K562 (cell line): ENCODE results near the gene SLC49A4. TPM values are rescaled to one million over a fixed set of nuclear protein-coding genes. Genes with fewer than 3 reads are reported as not detected.

Experiments
- ATAC-seq: fragments of 200-7000 bp; cut with Tn5 transposase; 3 replicates; pipeline ENCODE4 v1.9.1; 2020; ENCODE audit warnings: moderate library complexity
- BruUV-seq: library from RNA; stranded (reverse); fragments of 400-500 nt; replicated peaks from 2 replicates; lab custom pipeline; 2021; lab: Mats Ljungman, UMichigan
- CTCF ChIA-PET: fragments of 300-600 bp; formaldehyde crosslinking; extraction: SDS; loops from one replicate; lab custom pipeline; 2021; ENCODE audit warnings: low intra/inter-chr PET ratio; lab: Yijun Ruan, JAX
- POLR2A ChIA-PET: fragments of 300-600, 350-650 bp; sonication (Branson Sonifier 250); formaldehyde crosslinking; extraction: SDS; loops from one replicate; lab custom pipeline; 2021; ENCODE audit warnings: antibody characterized with exemption, inconsistent platforms; lab: Yijun Ruan, JAX
- DNase-seq, 4 experiments: peaks; one replicate each; pipeline versions ENCODE4 v3.0.0 to v3.0.0-alpha.2; 2011 to 2018; ENCODE audit warnings: low spot score in 3 of 4, mixed read lengths in 3 of 4; ENCODE audit errors: extremely low read depth in 1 of 4
- FAIRE-seq: peaks from 2 replicates; lab custom pipeline; 2011; peaks lifted over from hg19 to GRCh38; lab: Jason Lieb, UNC
- H2AFZ ChIP-seq: 2 replicates; pipeline ENCODE4 v1.6.0; 2011; ENCODE audit warnings: low read depth, low read length, control low read depth, inconsistent platforms
- H3K27ac ChIP-seq: fragments of 200-600 bp; 3 replicates; pipeline ENCODE4 v1.8.0; 2011; ENCODE audit warnings: low read depth, mild to moderate bottlenecking, control low read depth, inconsistent platforms, low read length, moderate library complexity, mixed read lengths; ENCODE audit errors: extremely low read depth
- H3K27me3 ChIP-seq, 2 experiments: fragments of 300-600 bp in 1 of 2; 2 replicates in 1 of 2; 3 replicates in 1 of 2; pipeline versions ENCODE4 v1.6.0 to v1.8.0; 2011; ENCODE audit warnings: inconsistent platforms in 2 of 2, low read length in 2 of 2, mild to moderate bottlenecking in 1 of 2, mixed read lengths in 1 of 2, moderate library complexity in 1 of 2; ENCODE audit not compliant: control insufficient read depth in 2 of 2, insufficient read depth in 2 of 2
- H3K36me3 ChIP-seq: fragments of 300-600 bp; 3 replicates; pipeline ENCODE4 v1.8.0; 2011; ENCODE audit warnings: mild to moderate bottlenecking, low read length, inconsistent platforms; ENCODE audit not compliant: control insufficient read depth, insufficient read depth
- H3K4me1 ChIP-seq, 2 experiments: fragments of 200-600 bp in 1 of 2; replicated peaks in 1 of 2; 2 replicates in 1 of 2; 3 replicates in 1 of 2; pipeline versions ENCODE4 v1.5.1 to v1.8.0; 2011; ENCODE audit warnings: inconsistent platforms in 2 of 2, low read length in 2 of 2, mild to moderate bottlenecking in 1 of 2, mixed read lengths in 1 of 2, moderate library complexity in 1 of 2; ENCODE audit not compliant: control insufficient read depth in 2 of 2, insufficient read depth in 2 of 2
- H3K4me2 ChIP-seq: 2 replicates; pipeline ENCODE4 v1.6.1; 2011; ENCODE audit warnings: low read length, control low read depth, inconsistent platforms, mixed read lengths; ENCODE audit not compliant: insufficient read depth
- H3K4me3 ChIP-seq: fragments of 200-600 bp; sonication (generic), shearing (Covaris generic); 2 replicates; pipeline ENCODE4 v1.5.1; 2016; ENCODE audit warnings: control low read depth, inconsistent platforms
- H3K79me2 ChIP-seq: fragments of 200-600 bp; 3 replicates; pipeline ENCODE4 v1.8.0; 2011; ENCODE audit warnings: low read length, inconsistent platforms; ENCODE audit not compliant: control insufficient read depth, insufficient read depth
- H3K9ac ChIP-seq, 2 experiments: 2 replicates each; pipeline versions ENCODE4 v1.6.0 to v1.6.1; 2011; ENCODE audit warnings: low read depth in 2 of 2, low read length in 2 of 2, control low read depth in 1 of 2, inconsistent platforms in 1 of 2, mild to moderate bottlenecking in 1 of 2, mixed read lengths in 1 of 2; ENCODE audit not compliant: insufficient read depth in 1 of 2
- H3K9me1 ChIP-seq: one replicate; pipeline ENCODE4 v1.6.0; 2011; ENCODE audit warnings: inconsistent platforms, mild to moderate bottlenecking, low read length, moderate library complexity; ENCODE audit not compliant: control insufficient read depth, insufficient read depth
- H3K9me3 ChIP-seq: replicated peaks from 2 replicates; pipeline ENCODE4 v1.5.1; 2011; ENCODE audit warnings: low read depth, low read length, inconsistent platforms; ENCODE audit not compliant: control insufficient read depth, insufficient read depth
- H4K20me1 ChIP-seq: replicated peaks from 2 replicates; pipeline ENCODE4 v1.6.1; 2011; ENCODE audit warnings: low read length, inconsistent platforms, mixed read lengths; ENCODE audit not compliant: control insufficient read depth, insufficient read depth
- MTF1 ChIP-seq: fragments of 250-450 bp; sonication (Bioruptor Pico); IDR thresholded peaks from 2 replicates; pipeline ENCODE4 v1.9.0; 2021; ENCODE audit warnings: moderate library complexity, mild to moderate bottlenecking, inconsistent platforms, borderline replicate concordance
- SNIP1 ChIP-seq: fragments of 450-650 bp; IDR thresholded peaks from 2 replicates; pipeline ENCODE4 v1.7.1; 2017; ENCODE audit warnings: low read depth, mild to moderate bottlenecking
- XRCC3 ChIP-seq: fragments of 450-650 bp; IDR thresholded peaks from 2 replicates; pipeline ENCODE4 v1.6.1; 2017; ENCODE audit warnings: mild to moderate bottlenecking, moderate library complexity
- ZNF212 ChIP-seq: fragments of 450-650 bp; formaldehyde crosslinking; IDR thresholded peaks from 2 replicates; pipeline ENCODE4 v1.4.0; 2020; ENCODE audit warnings: mild to moderate bottlenecking
- WGBS: fragments of 100-300 bp; shearing (Covaris generic); methylation state at CpG from one replicate; pipeline ENCODE4 v1.1.6; 2016; ENCODE audit warnings: low coverage, mixed read lengths; ENCODE audit not compliant: insufficient coverage; ENCODE audit errors: missing lambda C conversion rate; 5-methylcytosine and 5-hydroxymethylcytosine counted together
- in situ Hi-C: fragments of 300-500 bp; cut with MboI; formaldehyde crosslinking; loops from 4 replicates; pipeline ENCODE4 v1.15.0; 2018; ENCODE audit warnings: inconsistent platforms, mixed read lengths
- intact Hi-C: fragments of 100-400 bp; cut with micrococcal nuclease; formaldehyde crosslinking; loops from 2 replicates; pipeline ENCODE4 v1.14.2; 2022
- polyA plus RNA-seq, 8 experiments: library from polyadenylated mRNA; depleted of rRNA in 4 of 8; stranded (reverse) in 5 of 8; unstranded in 3 of 8; fragments of >200 nt; fragmentation: Nextera tagmentation in 2 of 8; fragmentation: Illumina TruSeq in 1 of 8; extraction: Ambion mirVana in 2 of 8; extraction: Trizol in 1 of 8; gene quantifications; 2 replicates each; pipeline versions ENCODE4 v1.2.1 to v1.2.3, GENCODE V29; 2011 to 2014; ENCODE audit warnings: inconsistent platforms in 1 of 8, missing spikeins in 1 of 8
- total RNA-seq, 7 experiments: library from RNA; depleted of rRNA in 6 of 7; stranded (reverse); fragments of >200 nt in 6 of 7; fragmentation: Illumina TruSeq in 2 of 7; extraction: Trizol in 2 of 7; gene quantifications; 2 replicates each; pipeline versions ENCODE4 v1.2.1 to v1.2.3, GENCODE V29; 2011 to 2021; ENCODE audit warnings: low replicate concordance in 1 of 7
- TF ChIP-seq, protein P1 (sequence below): fragments of 450-650 bp; formaldehyde crosslinking; IDR thresholded peaks from 2 replicates; pipeline ENCODE4 v1.4.0; 2022; ENCODE audit warnings: missing genetic modification characterization
- TF ChIP-seq, protein P2 (sequence below): sonication (generic); formaldehyde crosslinking; IDR thresholded peaks from 2 replicates; pipeline ENCODE4 v1.8.1; 2023; ENCODE audit warnings: missing genetic modification reagents, mild to moderate bottlenecking, borderline replicate concordance

SLC49A4 gene
- total and polyA plus RNA-seq, 9 of the 15 experiments (the other 6 are each of a cell fraction or from before 2014, with no cell fraction given) = 0.15 to 1.3 (median 0.83) TPM

DNA sequence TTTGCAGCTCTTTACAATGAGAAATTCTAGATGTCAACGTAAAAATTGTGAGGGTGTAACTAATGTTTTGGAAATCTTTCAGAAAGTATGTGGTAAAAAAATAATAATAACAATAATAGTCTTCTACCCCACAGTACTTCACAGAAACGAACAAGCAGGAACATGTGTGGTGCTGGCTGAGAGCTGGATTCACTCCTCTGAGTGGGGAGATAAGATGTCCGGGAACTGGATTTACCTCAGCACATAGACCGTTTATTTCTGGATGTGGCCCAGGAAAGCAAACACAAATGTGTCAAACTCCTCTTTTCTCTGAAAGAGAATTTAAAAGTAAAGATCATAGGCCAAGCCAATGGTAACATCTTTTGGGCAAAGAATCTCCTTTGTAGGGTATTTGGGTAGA lies 103.4 kb downstream of the SLC49A4 start:
- intact Hi-C loops = no loop called here
- TF ChIP-seq, protein P1, sequence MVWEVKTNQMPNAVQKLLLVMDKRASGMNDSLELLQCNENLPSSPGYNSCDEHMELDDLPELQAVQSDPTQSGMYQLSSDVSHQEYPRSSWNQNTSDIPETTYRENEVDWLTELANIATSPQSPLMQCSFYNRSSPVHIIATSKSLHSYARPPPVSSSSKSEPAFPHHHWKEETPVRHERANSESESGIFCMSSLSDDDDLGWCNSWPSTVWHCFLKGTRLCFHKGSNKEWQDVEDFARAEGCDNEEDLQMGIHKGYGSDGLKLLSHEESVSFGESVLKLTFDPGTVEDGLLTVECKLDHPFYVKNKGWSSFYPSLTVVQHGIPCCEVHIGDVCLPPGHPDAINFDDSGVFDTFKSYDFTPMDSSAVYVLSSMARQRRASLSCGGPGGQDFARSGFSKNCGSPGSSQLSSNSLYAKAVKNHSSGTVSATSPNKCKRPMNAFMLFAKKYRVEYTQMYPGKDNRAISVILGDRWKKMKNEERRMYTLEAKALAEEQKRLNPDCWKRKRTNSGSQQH (CRISPR knock-in tag) = no peak
- TF ChIP-seq ZNF212 (CRISPR knock-in tag) = no peak
- TF ChIP-seq SNIP1 = no peak
- TF ChIP-seq MTF1 (CRISPR knock-in tag) = no peak
- TF ChIP-seq, protein P2, sequence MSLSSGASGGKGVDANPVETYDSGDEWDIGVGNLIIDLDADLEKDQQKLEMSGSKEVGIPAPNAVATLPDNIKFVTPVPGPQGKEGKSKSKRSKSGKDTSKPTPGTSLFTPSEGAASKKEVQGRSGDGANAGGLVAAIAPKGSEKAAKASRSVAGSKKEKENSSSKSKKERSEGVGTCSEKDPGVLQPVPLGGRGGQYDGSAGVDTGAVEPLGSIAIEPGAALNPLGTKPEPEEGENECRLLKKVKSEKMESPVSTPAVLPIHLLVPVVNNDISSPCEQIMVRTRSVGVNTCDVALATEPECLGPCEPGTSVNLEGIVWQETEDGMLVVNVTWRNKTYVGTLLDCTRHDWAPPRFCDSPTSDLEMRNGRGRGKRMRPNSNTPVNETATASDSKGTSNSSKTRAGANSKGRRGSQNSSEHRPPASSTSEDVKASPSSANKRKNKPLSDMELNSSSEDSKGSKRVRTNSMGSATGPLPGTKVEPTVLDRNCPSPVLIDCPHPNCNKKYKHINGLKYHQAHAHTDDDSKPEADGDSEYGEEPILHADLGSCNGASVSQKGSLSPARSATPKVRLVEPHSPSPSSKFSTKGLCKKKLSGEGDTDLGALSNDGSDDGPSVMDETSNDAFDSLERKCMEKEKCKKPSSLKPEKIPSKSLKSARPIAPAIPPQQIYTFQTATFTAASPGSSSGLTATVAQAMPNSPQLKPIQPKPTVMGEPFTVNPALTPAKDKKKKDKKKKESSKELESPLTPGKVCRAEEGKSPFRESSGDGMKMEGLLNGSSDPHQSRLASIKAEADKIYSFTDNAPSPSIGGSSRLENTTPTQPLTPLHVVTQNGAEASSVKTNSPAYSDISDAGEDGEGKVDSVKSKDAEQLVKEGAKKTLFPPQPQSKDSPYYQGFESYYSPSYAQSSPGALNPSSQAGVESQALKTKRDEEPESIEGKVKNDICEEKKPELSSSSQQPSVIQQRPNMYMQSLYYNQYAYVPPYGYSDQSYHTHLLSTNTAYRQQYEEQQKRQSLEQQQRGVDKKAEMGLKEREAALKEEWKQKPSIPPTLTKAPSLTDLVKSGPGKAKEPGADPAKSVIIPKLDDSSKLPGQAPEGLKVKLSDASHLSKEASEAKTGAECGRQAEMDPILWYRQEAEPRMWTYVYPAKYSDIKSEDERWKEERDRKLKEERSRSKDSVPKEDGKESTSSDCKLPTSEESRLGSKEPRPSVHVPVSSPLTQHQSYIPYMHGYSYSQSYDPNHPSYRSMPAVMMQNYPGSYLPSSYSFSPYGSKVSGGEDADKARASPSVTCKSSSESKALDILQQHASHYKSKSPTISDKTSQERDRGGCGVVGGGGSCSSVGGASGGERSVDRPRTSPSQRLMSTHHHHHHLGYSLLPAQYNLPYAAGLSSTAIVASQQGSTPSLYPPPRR (CRISPR knock-in tag) = no peak
- TF ChIP-seq XRCC3 = no peak
- POLR2A ChIA-PET = interaction anchor here (0.6 to 0.9 kb wide), 2 partner anchors 9 to 10 kb away, joined by 3 to 5 read pairs; no protein-coding TSS in a partner anchor
- ATAC-seq = no peak
- H3K4me1 ChIP-seq = no peaks in the 10 kb centered on the region
- no peak for FAIRE-seq
- no peak for DNase-seq
- no peak overlapping the region for H3K27ac ChIP-seq
- H3K9me1 ChIP-seq = no peaks in the 10 kb centered on the region
- no peak overlapping the region for H2AFZ ChIP-seq
- no peak overlapping the region for H3K4me2 ChIP-seq
- in situ Hi-C loops = no loop called here
- no peaks in the 10 kb centered on the region for H4K20me1 ChIP-seq
- H3K4me3 ChIP-seq = no peak overlapping the region
- CTCF ChIA-PET = no interaction called here
- H3K27me3 ChIP-seq = peaks cover 6 to 12% of the 10 kb centered on the region in 2 experiments; a peak in 4 of 5 replicates
- H3K79me2 ChIP-seq = no peaks in the 10 kb centered on the region
- H3K36me3 ChIP-seq = no peaks in the 10 kb centered on the region
- H3K9me3 ChIP-seq = no peaks in the 10 kb centered on the region
- WGBS = 0% methylated on average over 4 of the region's 4 CpGs
- no peak overlapping the region for H3K9ac ChIP-seq
- no TSS peak for BruUV-seq
